SK-N-MC (cell line): Measurements from ENCODE around the gene COLGALT1.

Experiments
- DNase-seq: peaks from one replicate; pipeline ENCODE4 v3.0.0-alpha.2; 2011; ENCODE audit warnings: low read depth, low spot score
- H3K27ac ChIP-seq: fragments of 200-600 bp; sonication (generic); 2 replicates; pipeline ENCODE4 v1.5.1; 2016; ENCODE audit warnings: mixed run types
- H3K36me3 ChIP-seq: fragments of 200-600 bp; sonication (generic); 2 replicates; pipeline ENCODE4 v1.6.1; 2017; ENCODE audit warnings: antibody characterized with exemption, low read length, mixed read lengths; ENCODE audit not compliant: insufficient read depth
- H3K4me3 ChIP-seq: fragments of 200-600 bp; sonication (generic); 2 replicates; pipeline ENCODE4 v1.5.1; 2016
- H3K9ac ChIP-seq: fragments of 200-600 bp; sonication (generic); 2 replicates; pipeline ENCODE4 v1.8.0; 2017; ENCODE audit warnings: mixed run types, mixed read lengths; ENCODE audit not compliant: insufficient read length
- H3K9me3 ChIP-seq: fragments of 200-600 bp; sonication (generic); 2 replicates; pipeline ENCODE4 v1.6.1; 2017; ENCODE audit warnings: low read depth, mild to moderate bottlenecking, antibody characterized with exemption, low read length, moderate library complexity, mixed read lengths
- EZH2 ChIP-seq: fragments of 200-600 bp; sonication (generic); IDR thresholded peaks from one replicate; pipeline ENCODE4 v1.6.1; 2017; ENCODE audit warnings: antibody characterized with exemption
- FOXP2 ChIP-seq: optimal IDR thresholded peaks from 2 replicates; pipeline ENCODE3; 2011; ENCODE audit warnings: mild to moderate bottlenecking, moderate library complexity; ENCODE audit not compliant: insufficient read depth; ENCODE audit errors: extremely low read length, control extremely low read depth
- POLR2AphosphoS5 ChIP-seq: IDR thresholded peaks from 2 replicates; pipeline ENCODE4 v1.6.1; 2012; ENCODE audit warnings: mild to moderate bottlenecking, low read depth, low read length, borderline replicate concordance

Gene COLGALT1

GRCh38 chr19:17618281-17618903, 62.9 kb downstream of the COLGALT1 start:
- H3K4me3 ChIP-seq = no peak overlapping the region
- no peak overlapping the region for H3K27ac ChIP-seq
- no peaks in the 10 kb centered on the region for H3K36me3 ChIP-seq
- TF ChIP-seq FOXP2 (no peak), EZH2 (no peak), POLR2AphosphoS5 (no peak)
- no peaks in the 10 kb centered on the region for H3K9me3 ChIP-seq
- no peak overlapping the region for H3K9ac ChIP-seq
- DNase-seq = no peak

- no peak overlapping the region for H3K9ac ChIP-seq
- no peak for DNase-seq
- H3K27ac ChIP-seq = no peak overlapping the region
Observed at GRCh38 chr19:17618936-17619335, 63.5 kb downstream of the COLGALT1 start.

DNA sequence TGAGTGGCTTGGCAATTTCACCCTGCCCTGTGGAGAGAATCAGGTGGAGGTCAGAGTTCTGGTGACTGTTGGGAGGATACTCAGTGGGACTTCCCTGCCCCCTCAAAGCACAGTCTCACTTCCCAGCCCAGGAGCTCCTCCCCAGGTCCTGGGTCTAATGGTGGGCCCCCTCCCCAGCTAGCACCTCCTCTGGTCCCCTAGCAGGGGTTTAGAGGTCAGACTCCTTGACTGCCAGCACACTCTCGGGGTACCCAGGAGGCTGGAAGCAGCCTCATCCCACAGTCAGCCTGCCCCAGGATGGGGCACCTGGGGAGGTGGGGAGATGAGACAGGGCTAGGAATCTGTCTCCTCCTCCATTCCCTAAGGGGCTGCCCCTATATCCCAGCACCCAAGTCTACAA, 65.2 kb downstream of the COLGALT1 start:
- H3K9ac ChIP-seq = no peak overlapping the region
- TF ChIP-seq EZH2 (no peak), POLR2AphosphoS5 (no peak), FOXP2 (no peak)

More at GRCh38 chr19:17618936-17619335, 63.5 kb downstream of the COLGALT1 start:
- Histone ChIP-seq H3K9me3 (no peaks in the 10 kb centered on the region), H3K36me3 (no peaks in the 10 kb centered on the region), H3K4me3 (no peak overlapping the region)
- TF ChIP-seq POLR2AphosphoS5 = no peak

GRCh38 chr19:17623224-17623935, 67.9 kb downstream of the COLGALT1 start:
- Histone ChIP-seq H3K36me3 (no peaks in the 10 kb centered on the region), H3K27ac (no peak overlapping the region), H3K9ac (no peak overlapping the region), H3K9me3 (no peaks in the 10 kb centered on the region), H3K4me3 (no peak overlapping the region)
- no peak for DNase-seq
- TF ChIP-seq EZH2 (no peak), POLR2AphosphoS5 (no peak), FOXP2 (no peak)

More for the DNA sequence above, 65.2 kb downstream of the COLGALT1 start:
- Histone ChIP-seq H3K4me3 (no peak overlapping the region), H3K36me3 (no peaks in the 10 kb centered on the region), H3K27ac (no peak overlapping the region), H3K9me3 (no peaks in the 10 kb centered on the region)
- no peak for DNase-seq

DNA sequence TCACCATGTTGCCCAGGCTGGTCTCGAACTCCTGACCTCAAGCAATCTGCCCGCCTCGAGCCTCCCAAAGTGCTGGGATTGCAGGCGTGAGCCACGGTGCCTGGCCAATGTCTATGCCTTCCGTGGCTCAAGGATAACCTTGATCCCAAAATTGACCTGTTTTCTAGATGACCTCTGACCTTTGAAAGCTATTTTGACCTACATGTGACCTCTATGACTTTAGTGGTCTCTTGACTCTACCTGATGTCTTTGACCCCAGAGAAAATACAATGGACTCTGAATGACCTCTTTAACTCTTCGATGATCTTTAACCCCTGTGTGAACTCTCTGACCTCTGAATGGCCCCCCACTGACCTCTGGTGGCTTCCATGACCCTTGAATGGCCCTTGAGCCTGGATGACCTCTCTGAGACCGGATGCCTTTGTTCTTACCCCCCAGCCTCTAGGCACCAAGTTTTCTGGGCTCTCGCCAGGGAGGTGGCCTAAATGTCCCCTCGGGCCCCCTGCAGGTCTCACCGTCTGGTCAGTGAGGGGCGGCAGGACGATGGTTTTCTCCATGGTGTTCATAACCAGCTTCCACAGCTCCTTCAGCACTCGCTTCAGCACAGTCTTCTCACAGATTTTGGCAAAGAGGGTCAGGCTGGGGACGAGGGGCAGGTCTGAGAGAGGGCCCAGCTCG, 69.0 kb downstream of the COLGALT1 start:
- Histone ChIP-seq H3K27ac (no peak overlapping the region), H3K36me3 (no peaks in the 10 kb centered on the region), H3K9me3 (no peaks in the 10 kb centered on the region), H3K9ac (no peak overlapping the region), H3K4me3 (no peak overlapping the region)
- no peak for DNase-seq
- TF ChIP-seq FOXP2 = no peak
- TF ChIP-seq EZH2 = no peak
- no peak for TF ChIP-seq POLR2AphosphoS5

- TF ChIP-seq POLR2AphosphoS5 (no peak), FOXP2 (no peak), EZH2 (no peak)
- Histone ChIP-seq H3K9me3 (no peaks in the 10 kb centered on the region), H3K27ac (no peak overlapping the region), H3K4me3 (no peak overlapping the region), H3K9ac (no peak overlapping the region), H3K36me3 (no peaks in the 10 kb centered on the region)
- DNase-seq = no peak
Observed at GRCh38 chr19:17625043-17625442, 69.6 kb downstream of the COLGALT1 start.

GRCh38 chr19:17625980-17626379, 70.5 kb downstream of the COLGALT1 start:
- Histone ChIP-seq H3K4me3 (no peak overlapping the region), H3K9ac (no peak overlapping the region), H3K9me3 (no peaks in the 10 kb centered on the region), H3K27ac (no peak overlapping the region), H3K36me3 (no peaks in the 10 kb centered on the region)
- DNase-seq = no peak
- no peak for TF ChIP-seq EZH2

DNA sequence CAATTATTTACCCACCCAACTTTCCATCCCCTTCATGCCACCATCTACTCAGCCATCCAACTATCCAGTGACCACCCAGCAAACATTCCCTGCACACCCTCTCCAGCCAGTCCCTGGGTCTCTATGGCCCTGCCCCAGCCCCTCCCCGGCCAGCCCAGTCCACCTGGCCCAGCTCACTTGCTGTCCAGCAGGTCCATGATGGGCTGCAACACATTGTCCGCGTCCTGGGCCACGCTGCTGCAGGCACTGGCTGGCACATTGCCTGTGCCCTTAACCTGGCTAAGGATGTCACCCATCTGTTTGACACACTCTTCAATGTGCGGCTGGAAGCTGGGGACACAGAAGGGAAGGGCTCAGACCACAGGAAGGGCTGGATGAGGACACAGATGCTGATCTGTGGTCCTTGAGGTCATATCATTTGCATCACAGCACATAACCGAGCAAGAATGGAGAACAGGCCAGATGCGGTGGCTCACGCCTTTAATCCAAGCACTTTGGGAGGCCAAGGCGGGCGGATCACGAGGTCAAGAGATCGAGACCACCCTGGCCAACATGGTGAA, 71.1 kb downstream of the COLGALT1 start:
- no peak overlapping the region for H3K4me3 ChIP-seq
- no peak overlapping the region for H3K9ac ChIP-seq
- H3K36me3 ChIP-seq = no peaks in the 10 kb centered on the region
- TF ChIP-seq EZH2 = no peak
- no peak for TF ChIP-seq POLR2AphosphoS5
- no peak for TF ChIP-seq FOXP2
- H3K9me3 ChIP-seq = no peaks in the 10 kb centered on the region
- no peak for DNase-seq
- no peak overlapping the region for H3K27ac ChIP-seq

GRCh38 chr19:17627161-17627560, 71.7 kb downstream of the COLGALT1 start:
- Histone ChIP-seq H3K4me3 (no peak overlapping the region), H3K36me3 (no peaks in the 10 kb centered on the region), H3K9me3 (no peaks in the 10 kb centered on the region), H3K9ac (no peak overlapping the region), H3K27ac (no peak overlapping the region)
- TF ChIP-seq FOXP2 (no peak), POLR2AphosphoS5 (no peak), EZH2 (no peak)
- no peak for DNase-seq
